GM21526 (cell line): ENCODE data around the gene PRMT1.

Source experiments
- ATAC-seq: cut with Tn5 transposase; IDR thresholded peaks from one replicate; pipeline ENCODE4 v1.9.1; 2021; ENCODE audit warnings: moderate library complexity; ENCODE audit not compliant: unreplicated experiment, low FRiP score

PRMT1 gene

DNA sequence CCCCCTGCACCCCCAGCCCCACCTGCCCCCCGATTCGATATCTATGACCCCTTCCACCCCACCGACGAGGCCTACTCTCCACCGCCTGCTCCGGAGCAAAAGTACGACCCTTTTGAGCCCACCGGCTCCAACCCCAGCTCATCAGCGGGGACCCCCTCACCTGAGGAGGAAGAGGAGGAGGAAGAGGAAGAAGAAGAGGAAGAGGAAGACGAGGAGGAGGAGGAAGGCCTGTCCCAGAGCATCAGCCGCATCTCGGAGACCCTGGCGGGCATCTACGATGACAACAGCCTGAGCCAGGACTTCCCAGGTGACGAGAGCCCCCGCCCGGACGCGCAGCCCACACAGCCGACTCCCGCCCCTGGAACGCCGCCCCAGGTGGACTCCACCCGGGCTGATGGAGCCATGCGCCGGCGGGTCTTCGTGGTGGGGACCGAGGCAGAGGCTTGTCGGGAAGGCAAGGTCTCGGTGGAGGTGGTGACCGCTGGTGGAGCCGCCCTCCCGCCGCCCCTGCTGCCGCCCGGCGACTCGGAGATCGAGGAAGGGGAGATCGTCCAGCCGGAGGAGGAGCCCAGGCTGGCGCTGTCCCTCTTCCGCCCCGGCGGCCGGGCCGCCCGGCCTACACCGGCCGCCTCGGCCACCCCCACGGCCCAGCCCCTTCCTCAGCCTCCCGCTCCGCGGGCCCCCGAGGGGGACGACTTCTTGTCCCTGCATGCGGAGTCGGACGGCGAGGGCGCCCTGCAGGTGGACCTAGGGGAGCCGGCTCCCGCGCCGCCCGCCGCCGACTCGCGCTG, 25.8 kb upstream of the PRMT1 start:
- no peak for ATAC-seq

DNA sequence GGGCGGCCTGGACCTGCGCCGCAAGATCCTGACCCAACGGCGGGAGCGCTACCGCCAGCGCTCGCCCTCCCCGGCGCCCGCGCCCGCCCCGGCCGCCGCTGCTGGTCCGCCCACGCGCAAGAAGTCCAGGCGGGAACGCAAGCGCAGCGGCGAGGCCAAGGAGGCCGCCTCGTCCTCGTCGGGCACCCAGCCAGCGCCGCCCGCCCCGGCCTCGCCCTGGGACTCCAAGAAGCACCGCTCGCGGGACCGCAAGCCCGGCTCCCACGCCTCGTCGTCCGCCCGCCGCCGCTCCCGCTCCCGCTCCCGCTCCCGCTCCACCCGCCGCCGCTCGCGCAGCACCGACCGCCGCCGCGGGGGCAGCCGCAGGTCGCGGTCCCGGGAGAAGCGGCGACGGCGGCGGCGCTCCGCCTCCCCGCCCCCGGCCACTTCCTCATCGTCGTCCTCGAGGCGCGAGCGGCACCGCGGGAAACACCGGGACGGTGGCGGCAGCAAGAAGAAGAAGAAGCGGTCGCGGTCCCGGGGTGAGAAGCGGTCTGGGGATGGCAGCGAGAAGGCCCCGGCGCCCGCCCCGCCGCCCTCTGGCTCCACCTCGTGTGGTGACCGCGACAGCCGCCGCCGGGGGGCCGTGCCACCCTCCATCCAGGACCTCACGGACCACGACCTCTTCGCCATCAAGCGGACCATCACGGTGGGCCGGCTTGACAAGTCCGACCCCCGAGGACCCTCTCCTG, 25.1 kb upstream of the PRMT1 start:
- no peak for ATAC-seq

DNA sequence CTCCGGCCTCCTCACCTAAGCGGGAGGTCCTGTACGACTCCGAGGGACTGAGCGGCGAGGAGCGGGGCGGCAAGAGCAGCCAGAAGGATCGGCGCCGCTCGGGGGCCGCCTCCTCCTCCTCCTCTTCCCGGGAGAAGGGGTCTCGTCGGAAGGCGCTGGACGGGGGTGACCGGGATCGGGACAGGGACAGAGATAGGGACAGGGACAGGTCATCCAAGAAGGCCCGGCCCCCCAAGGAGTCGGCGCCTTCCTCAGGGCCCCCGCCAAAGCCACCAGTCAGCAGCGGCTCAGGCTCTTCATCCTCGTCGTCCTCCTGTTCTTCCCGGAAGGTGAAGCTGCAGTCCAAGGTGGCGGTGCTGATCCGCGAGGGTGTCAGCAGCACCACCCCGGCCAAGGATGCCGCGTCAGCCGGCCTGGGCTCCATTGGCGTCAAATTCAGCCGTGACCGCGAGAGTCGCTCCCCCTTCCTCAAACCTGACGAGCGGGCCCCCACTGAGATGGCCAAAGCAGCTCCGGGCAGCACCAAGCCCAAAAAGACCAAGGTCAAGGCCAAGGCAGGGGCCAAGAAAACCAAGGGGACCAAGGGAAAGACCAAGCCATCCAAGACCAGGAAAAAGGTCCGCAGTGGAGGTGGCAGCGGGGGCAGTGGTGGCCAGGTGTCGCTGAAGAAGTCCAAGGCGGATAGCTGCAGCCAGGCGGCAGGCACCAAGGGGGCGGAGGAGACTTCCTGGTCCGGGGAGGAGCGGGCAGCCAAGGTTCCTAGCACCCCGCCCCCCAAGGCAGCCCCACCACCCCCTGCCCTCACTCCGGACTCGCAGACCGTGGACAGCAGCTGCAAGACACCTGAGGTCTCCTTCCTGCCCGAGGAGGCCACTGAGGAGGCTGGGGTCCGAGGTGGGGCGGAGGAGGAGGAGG, 24.3 kb upstream of the PRMT1 start:
- ATAC-seq, result no peak

DNA sequence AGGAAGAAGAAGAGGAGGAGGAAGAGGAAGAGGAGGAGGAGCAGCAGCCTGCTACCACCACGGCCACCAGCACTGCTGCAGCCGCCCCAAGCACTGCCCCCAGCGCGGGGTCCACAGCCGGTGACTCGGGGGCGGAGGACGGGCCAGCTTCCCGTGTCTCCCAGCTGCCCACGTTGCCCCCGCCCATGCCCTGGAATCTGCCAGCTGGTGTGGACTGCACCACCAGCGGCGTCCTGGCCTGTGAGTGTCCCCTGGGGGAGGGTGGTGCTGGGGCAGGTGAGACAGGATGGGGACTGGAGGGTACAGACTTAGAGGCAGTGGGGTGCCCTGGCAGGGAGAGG, 23.6 kb upstream of the PRMT1 start:
- no peak for ATAC-seq

DNA sequence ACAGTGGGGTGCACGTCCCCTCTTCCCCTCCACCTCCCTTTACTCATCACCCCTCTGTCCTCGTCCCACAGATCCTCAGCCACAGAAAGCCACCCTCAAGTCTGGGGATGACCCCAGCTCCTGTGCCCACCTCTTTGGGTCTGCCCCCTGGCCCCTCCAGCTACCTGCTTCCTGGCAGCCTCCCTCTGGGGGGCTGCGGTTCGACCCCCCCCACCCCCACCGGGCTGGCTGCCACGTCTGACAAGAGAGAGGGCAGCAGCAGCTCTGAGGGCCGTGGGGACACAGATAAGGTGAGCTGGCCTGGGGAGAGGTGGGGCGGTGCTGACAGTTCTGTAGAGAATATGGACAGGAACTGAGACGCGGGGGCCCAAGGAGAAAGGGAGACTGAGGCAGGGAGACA, 22.5 kb upstream of the PRMT1 start:
- ATAC-seq, result no peak

DNA sequence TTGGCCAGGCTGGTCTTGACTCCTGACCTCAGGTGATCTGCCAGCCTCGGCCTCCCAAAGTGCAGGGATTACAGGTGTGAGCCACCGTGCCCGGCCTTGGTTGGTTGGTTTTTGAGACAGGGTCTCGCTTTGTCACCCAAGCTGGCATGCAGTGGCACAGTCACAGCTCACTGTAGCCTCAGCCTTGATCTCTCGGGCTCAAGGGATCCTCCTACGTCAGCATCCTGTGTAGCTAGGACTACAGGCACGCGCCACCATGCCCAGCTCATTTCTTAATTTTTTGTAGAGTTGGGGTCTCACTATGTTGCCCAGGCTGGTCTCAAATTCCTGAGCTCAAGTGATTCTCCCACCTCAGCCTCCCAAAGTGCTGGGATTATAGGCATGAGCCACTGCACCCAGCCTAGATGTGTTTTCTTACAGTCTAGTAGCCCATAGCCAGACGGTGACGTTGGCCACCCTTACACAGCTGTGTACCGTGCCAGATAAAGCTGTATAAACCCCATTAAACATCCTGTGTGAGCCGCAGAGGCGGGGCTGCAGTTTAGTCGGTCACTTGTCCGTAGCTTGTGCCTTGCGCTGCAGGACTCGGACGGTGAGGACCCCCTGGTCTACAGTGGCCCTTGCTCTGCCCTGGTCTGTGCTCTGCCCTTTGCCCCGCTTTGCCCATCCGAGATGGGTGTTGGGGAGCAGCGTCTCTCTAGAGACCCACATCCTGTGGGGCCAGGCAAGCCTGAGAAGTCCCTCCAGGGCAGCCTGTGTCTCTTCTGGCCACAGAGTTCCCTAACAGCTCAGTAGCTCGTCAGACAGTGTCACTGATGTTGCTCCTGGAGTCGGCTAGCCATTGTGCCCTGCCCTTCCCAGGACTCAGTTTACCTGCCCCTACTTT, 21.3 kb upstream of the PRMT1 start:
- no peak for ATAC-seq

DNA sequence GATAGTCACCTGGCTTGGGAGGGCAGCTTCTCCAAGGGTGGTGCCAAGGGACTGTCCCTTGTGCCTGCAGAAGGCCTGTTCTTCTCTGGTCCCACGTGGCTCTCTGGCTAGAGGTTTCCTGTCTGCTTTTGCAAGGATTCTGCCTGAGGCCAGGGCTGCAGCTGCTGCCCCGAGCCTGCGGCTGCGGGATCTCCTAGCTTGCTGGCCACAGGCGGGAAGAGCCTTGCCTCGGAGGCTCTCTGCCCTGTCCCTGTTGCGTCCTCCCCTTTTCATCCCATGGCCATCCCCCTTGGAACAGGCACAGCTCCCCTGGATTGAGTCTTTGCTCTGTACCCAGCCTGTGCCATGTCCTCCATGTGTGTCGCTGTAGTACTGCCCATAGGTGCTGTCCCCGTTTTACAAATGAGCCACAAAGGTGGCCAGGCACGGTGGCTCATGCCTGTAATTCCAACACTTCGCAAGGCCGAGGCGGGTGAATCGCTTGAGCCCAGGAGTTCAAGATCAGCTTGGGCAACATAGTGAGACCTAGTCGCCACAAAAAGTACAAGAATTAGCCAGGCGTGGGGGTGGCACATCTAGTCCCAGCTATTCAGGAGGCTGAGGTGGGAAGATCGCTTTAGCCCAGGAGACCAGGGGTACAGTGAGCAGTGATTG, 20.5 kb upstream of the PRMT1 start:
- ATAC-seq, result no peak

DNA sequence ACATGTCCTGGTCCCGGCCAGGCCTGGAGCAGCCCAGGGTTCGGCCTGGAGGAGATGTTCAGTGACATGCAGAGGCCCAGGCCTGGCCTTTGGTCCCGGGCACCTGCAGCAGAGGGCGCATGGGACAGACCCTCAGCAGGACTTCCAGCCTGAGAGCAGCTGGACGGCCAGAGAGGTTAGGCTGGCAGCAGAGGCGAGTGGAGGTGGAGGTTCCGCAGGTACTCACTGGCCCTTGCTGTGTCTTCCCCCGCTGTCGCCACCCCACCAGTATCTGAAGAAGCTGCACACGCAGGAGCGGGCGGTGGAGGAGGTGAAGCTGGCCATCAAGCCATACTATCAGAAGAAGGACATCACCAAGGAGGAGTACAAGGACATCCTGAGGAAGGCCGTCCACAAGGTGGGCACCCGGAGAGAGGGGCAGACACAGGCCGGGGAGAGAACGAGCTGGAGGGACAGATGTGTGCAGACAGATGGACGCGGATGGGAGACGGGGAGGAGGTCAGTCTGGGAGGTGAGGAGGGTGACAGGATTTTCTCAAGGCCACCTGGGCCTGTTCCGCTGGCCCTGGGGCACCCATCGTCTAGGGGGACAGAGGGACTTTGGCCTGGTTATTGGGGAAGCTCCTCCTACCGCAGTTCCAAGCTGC, 19.5 kb upstream of the PRMT1 start:
- ATAC-seq, result no peak

DNA sequence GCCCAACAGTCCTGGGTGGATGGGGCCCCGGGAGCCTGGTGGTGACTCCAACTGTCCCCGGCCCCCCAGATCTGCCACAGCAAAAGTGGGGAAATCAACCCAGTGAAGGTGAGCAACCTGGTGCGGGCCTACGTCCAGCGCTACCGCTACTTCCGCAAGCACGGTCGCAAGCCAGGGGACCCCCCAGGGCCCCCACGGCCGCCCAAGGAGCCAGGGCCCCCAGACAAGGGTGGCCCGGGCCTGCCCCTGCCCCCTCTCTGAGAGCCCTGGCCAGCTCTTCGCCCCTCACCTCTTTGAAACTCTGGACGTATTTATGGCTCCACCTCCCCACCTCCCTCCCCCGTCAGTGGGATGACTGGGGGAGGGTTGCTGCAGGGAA, 18.9 kb upstream of the PRMT1 start:
- ATAC-seq, result no peak

DNA sequence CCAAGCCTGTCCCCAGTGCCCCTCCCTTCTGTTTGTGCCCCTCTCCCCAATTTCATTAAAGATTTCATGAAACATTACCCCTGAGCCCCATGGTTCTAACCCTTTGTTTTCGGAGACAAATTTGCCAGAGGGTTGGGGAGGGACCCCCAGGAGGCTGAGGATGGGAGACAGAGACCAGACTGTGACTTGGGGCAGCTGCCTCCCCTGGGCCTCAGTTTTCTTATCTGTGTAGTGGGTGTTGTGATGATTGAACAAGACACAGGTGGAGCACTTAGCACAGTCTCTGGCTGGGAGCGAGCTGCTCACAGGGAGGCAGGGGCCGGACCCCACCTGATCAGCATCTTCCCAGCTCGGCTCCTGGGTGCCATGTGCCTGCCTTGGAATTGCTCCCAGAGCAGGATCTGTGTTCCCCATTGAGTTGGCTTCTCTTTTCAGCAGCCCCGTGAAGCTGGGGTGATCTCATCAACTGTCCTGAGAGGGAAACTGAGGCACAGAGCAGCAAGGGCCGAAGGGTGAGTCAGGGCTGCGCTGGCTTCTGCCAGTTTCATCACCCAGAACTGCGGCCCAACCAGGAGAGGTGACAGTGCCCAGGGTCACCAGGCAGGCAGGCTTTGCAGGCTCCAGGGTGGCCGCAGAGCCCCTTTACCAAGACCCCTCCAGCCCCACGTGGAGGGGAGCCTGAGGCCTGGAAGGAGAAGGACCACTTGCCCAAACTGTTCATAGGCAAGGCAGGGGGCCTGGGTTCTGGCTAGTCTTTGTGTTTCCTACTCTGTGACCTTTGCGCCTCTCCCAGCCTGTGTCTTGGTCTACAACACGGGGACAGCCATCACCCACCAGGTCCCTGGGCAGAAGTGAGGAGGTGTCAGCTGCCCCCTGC, 18.3 kb upstream of the PRMT1 start:
- no peak for ATAC-seq

DNA sequence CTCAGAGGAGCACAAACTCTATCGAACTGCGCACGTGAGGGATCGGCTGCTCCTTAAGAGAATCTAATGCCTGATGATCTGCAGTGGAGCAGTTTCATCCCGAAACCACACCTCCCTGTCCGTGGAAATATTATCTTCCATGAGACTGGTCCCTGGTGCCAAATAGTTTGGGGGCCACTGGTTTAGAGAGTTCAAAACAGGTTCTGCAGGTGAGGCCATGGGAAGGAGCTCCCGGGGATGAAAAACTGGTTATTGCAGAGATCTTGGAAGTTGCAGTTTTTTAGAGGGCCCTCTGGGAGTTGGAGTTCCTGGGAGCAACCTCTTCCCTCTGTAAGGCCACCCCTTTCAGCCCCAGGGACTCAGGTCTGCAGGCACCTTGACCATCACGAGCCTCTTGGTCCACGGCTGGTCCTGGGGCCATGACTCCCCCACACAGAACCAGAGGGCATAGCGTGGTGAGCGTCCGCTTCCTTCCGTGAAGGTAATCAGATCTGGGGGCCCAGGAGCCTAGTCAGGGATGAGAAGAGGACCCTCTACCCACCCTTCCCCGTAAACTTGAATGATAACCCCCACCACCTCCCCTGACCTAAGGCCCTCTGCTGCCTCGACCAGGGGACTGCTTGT, 16.6 kb upstream of the PRMT1 start:
- no peak for ATAC-seq

DNA sequence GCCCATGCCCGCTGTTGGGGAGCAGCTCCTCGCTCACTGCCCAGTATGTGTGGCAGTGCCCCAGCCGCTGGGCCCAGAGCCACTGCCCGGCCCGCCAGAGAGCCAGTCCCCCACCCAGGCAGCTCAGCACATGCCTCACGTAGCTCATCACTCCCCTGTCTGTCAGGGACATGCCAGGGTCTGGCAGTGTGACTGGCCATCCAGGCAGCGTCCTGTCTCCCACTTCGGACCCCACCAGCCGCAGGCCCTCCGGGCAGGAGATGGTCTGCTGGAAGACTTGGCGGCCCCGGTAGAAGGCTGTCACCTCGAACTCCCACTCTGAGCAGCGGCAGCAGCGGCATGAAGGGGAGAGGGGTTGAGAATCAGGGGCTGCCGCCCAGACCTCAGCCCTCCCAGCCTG, 15.1 kb upstream of the PRMT1 start:
- no peak for ATAC-seq

DNA sequence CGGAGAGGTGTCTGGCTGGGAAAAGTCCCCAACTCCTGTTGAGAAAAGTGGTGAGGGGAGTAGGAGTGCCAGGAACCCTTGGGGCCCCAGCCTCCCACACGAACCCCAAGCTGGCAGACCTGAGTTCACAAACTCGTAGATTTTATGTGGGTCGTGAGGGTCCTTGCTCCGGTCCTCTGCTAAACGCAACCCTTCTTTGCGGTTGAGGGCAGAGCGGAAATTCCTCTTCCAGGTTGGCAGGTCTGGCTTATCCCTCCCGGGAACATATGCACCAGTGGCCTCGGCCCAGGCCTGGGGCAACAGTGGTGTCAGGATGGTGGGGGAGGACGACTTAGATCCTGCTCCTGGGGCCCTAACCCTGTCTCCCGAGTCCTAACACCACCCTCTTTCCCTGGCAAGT, 13.8 kb upstream of the PRMT1 start:
- ATAC-seq, result no peak

DNA sequence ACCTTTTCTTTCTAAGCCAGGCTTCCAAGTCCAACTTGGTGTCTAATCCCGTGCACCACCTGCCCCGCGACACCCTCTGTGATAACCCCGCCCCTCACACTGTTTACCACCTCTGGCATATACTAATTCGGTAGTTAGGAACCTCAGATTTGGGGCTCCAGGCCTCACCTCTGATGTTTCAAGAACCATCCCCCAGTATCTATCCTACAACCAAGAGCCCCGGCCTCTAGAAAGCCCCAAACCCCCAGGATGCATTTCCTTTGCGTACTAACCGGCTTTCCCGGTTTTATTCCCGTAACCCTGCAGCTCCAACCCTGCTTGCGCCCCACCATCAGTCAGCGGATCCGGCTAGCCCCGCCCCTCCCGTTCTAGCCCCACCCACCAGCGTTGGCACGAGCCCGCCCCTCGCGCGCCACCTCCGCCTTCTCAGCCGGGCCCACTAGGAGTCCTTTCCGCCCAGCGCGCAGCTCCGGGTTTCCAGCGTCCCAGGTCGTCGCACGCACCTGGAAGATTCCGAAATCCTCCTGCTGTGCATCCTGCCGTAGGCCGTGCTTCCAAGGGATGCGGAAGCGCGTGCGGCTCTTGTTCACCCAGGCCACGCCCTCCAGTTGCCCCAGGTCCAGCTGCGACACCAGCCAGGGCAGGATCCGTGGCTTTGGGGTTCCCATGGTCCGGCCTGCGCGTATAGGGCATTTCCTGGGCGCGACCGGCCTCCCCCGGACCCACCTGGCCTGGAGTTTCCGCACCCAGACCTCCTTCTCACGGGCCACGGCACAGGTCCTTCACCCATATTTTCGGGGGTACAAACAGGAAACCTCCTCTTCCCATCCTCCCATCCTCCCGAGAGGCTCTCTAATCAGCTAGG, 12.7 kb upstream of the PRMT1 start:
- ATAC-seq, result no peak

DNA sequence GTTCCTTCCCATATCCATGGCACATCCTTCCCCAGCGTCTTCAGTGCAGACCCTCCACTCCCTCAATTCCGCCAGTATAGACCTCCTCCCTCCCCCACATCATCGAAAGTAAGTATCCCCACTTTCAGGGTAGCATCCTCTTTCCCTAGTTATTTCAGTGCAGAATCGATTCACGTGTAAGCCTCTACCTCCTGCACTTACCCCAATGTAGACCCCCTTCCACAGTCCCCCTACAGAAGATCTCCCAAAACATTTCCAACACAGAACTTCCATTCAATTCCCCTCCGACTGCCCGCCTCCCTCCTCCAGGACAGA, 12.1 kb upstream of the PRMT1 start:
- no peak for ATAC-seq

DNA sequence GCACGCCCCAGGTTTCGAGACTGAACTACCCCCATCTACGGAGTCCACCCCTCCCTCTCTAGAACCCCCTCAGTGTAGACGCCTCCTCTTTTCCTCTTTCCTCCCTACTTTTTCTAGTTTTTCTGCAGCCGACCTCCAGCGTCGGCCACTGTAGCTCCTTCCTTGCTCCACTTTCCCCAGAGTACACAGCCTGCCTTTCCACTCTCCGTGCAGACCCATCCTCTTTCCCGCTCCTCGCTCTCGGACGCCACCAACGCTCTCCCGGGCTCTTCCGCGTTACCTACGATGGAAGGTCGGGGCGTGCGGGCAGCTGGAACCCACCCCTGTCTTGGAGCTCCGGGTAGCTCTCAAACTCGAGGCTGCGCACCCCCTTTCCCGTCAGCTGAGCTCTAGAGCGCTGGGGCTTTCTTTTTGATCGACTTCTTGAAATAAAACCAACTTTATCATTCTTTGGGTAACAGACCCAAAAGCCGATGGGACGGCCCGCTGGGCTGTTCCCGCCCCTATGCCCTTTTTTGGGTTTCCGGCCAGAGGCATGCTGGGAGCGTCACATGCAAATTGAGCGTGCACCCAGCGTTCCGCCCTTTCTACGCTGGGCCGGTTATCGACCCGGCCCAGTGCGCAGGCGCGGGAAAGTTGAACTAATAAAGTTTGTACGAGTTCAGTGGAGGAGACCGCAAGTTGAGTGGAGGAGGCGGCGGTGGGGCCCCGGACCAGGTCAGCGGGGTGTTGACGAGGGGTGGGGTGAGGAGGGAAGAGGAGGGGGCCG, 11.5 kb upstream of the PRMT1 start, which contains the start of the genes BCL2L12 and IRF3:
Gene BCL2L12, plus strand, starts transcription at position 583 of the 769 bp plus-strand sequence. CDS start 760 bp downstream, outside the sequence.
Gene IRF3, minus strand, starts transcription at position 507 of the 769 bp plus-strand sequence. CDS start 1,019 bp downstream, outside the sequence.
- ATAC-seq, result peak; percentile 51
